ENCODE results near the gene CDH24. TPM values are rescaled to one million over a fixed set of nuclear protein-coding genes. Genes with fewer than 3 reads are reported as not detected.

CDH24 gene
- total and polyA plus RNA-seq, 2 of the 8 experiments (the other 6 are each of a cell fraction or from before 2014, with no cell fraction given): 18.1 to 27.6 TPM

DNA sequence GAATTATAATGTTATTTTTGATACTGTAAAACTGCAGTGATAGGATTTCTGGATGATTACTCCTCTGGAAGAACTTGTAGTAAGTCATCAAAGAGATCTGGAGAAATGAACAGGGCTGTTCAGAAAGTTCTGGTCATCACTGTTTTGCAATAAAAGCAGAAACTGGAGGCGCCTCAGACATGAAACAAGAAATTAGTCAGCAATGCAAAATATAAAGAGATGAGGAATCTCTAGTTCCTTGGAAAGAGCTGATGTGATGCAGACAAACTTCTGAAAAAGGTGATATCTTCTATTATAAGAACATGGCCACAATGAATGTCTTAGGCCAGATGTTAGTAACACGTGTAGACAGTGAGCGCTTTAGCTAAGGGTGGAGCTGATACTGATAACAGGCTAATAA, 28.1 kb upstream of the CDH24 start:
- 97% methylated on average over 3 of the region's 3 CpGs; no CpG with 5 or more reads in 1 of the 2 experiments for WGBS, 2 experiments (ENCODE audit: extremely low coverage in 1 of 2, insufficient coverage in 1 of 2, insufficient read length in 1 of 2, insufficient replicate concordance in 2 of 2, low coverage in 1 of 2, low lambda C conversion rate in 2 of 2, missing lambda C conversion rate in 1 of 2)
- H3K27ac ChIP-seq (ENCODE audit: low read depth, low read length): no peak overlapping the region
- POLR2A ChIA-PET (ENCODE audit: partially characterized antibody): interaction anchor here (0.6 to 5.1 kb wide), 6 partner anchors 9 to 113 kb away, joined by 3 to 24 read pairs (median 4); partner anchors contain the start of genes ACIN1 and C14orf119
- H4K5ac ChIP-seq (ENCODE audit: insufficient read length, low read depth, low read length): no peak overlapping the region
- no peak overlapping the region for H2AFZ ChIP-seq (ENCODE audit: low read length)
- H3K4me1 ChIP-seq (replicated peaks in 1 of 4; ENCODE audit: control insufficient read depth in 3 of 4, insufficient read depth in 4 of 4, low read length in 3 of 4): no peaks in the 10 kb centered on the region
- H2BK20ac ChIP-seq (ENCODE audit: low read length): no peak overlapping the region
- no peak overlapping the region for H3K4ac ChIP-seq (replicated peaks; ENCODE audit: insufficient read length, low read depth, low read length)
- no peak overlapping the region for H2BK15ac ChIP-seq (ENCODE audit: low read length)
- FAIRE-seq (no peak), DNase-seq (ENCODE audit: low read depth in 1 of 2, low spot score in 2 of 2) (no peak)
- no peak overlapping the region for H3K4me3 ChIP-seq (ENCODE audit: extremely low read depth in 1 of 4, insufficient read depth in 2 of 4, low read depth in 3 of 4, low read length in 4 of 4)
- H3K4me2 ChIP-seq (ENCODE audit: insufficient read depth in 1 of 2, low read depth in 2 of 2, low read length in 2 of 2): no peak overlapping the region
- no peak overlapping the region for H4K8ac ChIP-seq (ENCODE audit: extremely low read depth, insufficient read depth, low read length)
- CTCF ChIA-PET (ENCODE audit: partially characterized antibody): interaction anchor here (0.8 to 3.8 kb wide), 7 partner anchors 8 to 89 kb away, joined by 3 to 18 read pairs (median 5); no protein-coding TSS in a partner anchor
- H3K14ac ChIP-seq (ENCODE audit: insufficient read length): no peak overlapping the region
- no peak overlapping the region for H4K91ac ChIP-seq (replicated peaks; ENCODE audit: insufficient read length, low read length)
- no peaks in the 10 kb centered on the region for H3K23me2 ChIP-seq (ENCODE audit: low read depth, low read length)
- TF ChIP-seq HDAC2 (IDR thresholded peaks at IDR 0.05; ENCODE audit: borderline replicate concordance in 1 of 2, low read depth in 2 of 2, low read length in 2 of 2): no peak
- no peak for TF ChIP-seq EZH2 (IDR thresholded peaks at IDR 0.05; ENCODE audit: low read depth, low read length, severe bottlenecking)
- TF ChIP-seq GTF2F1 (IDR thresholded peaks at IDR 0.05; ENCODE audit: borderline replicate concordance, low read depth, low read length): no peak
- TF ChIP-seq ATF3 (IDR thresholded peaks at IDR 0.05; ENCODE audit: insufficient read depth, low read depth, low read length): no peak
- no peak for TF ChIP-seq SP4 (IDR thresholded peaks at IDR 0.05; ENCODE audit: low read length)
- no peak for TF ChIP-seq EP300 (IDR thresholded peaks at IDR 0.05; ENCODE audit: borderline replicate concordance in 1 of 2, low read depth in 2 of 2, low read length in 2 of 2)
- TF ChIP-seq BACH1 (IDR thresholded peaks at IDR 0.05; ENCODE audit: low read length): no peak
- TF ChIP-seq ASH2L (IDR thresholded peaks at IDR 0.05; ENCODE audit: low read length): no peak
- no peak for TF ChIP-seq CTBP2 (IDR thresholded peaks at IDR 0.05; ENCODE audit: borderline replicate concordance, insufficient read depth, insufficient read length, low read length)
- no peak for TF ChIP-seq CHD2 (IDR thresholded peaks at IDR 0.05; ENCODE audit: low read length)
- TF ChIP-seq BRCA1 (IDR thresholded peaks at IDR 0.05; ENCODE audit: low read depth, low read length): no peak
- no peaks in the 10 kb centered on the region for H3K27me3 ChIP-seq (replicated peaks in 1 of 4; ENCODE audit: control insufficient read depth in 3 of 4, extremely low read depth in 1 of 4, insufficient read depth in 3 of 4, low read length in 3 of 4)
- H2BK5ac ChIP-seq (ENCODE audit: low read depth, low read length): no peak overlapping the region
- H2BK12ac ChIP-seq (ENCODE audit: low read depth, low read length): no peak overlapping the region
- peaks cover 0 to 8% of the 10 kb centered on the region in 2 experiments; a peak in 1 of 4 replicates for H3K79me2 ChIP-seq (ENCODE audit: control insufficient read depth in 1 of 2, insufficient read depth in 2 of 2, low read length in 2 of 2)
- H2BK120ac ChIP-seq (replicated peaks; ENCODE audit: low read depth, low read length): no peak overlapping the region
- peaks cover 15 to 89% (median 56%) of the 10 kb centered on the region in 4 experiments for H3K36me3 ChIP-seq (ENCODE audit: control insufficient read depth in 2 of 4, insufficient read depth in 4 of 4, low read length in 3 of 4)
- H3K18ac ChIP-seq (ENCODE audit: extremely low read depth, low read length): no peak overlapping the region
- H3K9me3 ChIP-seq (ENCODE audit: insufficient read depth in 2 of 2, low read depth in 1 of 2, low read length in 1 of 2): no peaks in the 10 kb centered on the region
- H4K20me1 ChIP-seq (replicated peaks in 1 of 2; ENCODE audit: control insufficient read depth in 1 of 2, insufficient read depth in 2 of 2, low read length in 2 of 2): peaks cover 0 to under 1% of the 10 kb centered on the region in 2 experiments
- H2AK5ac ChIP-seq (ENCODE audit: low read depth, low read length): no peak overlapping the region
- no peak overlapping the region for H3K9ac ChIP-seq (replicated peaks in 1 of 4; ENCODE audit: extremely low read depth in 1 of 4, low read depth in 3 of 4, low read length in 3 of 4)
- no peaks in the 10 kb centered on the region for H3K79me1 ChIP-seq (ENCODE audit: low read depth, low read length)
- no peak overlapping the region for H3K56ac ChIP-seq (replicated peaks; ENCODE audit: insufficient read length, low read depth, low read length)
- H3K23ac ChIP-seq (ENCODE audit: insufficient read length): no peak overlapping the region

All from H1 (cell line).